ENCODE data around the gene ZC3H12A.

ZC3H12A gene

GRCh38 chr1:37472281-37472680 is 2.1 kb upstream of the ZC3H12A start:
- TF ChIP-seq, protein P1, sequence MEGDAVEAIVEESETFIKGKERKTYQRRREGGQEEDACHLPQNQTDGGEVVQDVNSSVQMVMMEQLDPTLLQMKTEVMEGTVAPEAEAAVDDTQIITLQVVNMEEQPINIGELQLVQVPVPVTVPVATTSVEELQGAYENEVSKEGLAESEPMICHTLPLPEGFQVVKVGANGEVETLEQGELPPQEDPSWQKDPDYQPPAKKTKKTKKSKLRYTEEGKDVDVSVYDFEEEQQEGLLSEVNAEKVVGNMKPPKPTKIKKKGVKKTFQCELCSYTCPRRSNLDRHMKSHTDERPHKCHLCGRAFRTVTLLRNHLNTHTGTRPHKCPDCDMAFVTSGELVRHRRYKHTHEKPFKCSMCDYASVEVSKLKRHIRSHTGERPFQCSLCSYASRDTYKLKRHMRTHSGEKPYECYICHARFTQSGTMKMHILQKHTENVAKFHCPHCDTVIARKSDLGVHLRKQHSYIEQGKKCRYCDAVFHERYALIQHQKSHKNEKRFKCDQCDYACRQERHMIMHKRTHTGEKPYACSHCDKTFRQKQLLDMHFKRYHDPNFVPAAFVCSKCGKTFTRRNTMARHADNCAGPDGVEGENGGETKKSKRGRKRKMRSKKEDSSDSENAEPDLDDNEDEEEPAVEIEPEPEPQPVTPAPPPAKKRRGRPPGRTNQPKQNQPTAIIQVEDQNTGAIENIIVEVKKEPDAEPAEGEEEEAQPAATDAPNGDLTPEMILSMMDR (IDR thresholded peaks at IDR 0.05): no peak

DNA sequence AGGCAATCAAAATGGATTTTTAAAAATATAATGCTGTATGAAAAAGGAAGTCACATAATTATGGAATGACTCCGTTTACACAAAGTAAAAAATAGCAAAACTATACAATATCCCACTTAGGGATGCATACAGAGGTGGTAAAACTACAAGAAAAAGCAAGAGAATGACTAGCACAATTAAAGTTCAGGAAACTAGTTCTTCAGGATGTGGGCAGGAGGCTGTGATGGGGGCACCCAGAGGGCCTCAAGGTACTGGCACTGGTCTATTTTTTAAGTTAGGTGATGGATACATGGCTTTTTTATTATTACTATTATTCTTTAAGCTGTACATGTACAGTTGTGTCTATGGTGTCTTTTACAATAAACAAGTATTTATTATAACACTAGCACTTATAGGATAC is 1.4 kb upstream of the ZC3H12A start:
- TF ChIP-seq, protein P1 (IDR thresholded peaks at IDR 0.05): no peak

DNA sequence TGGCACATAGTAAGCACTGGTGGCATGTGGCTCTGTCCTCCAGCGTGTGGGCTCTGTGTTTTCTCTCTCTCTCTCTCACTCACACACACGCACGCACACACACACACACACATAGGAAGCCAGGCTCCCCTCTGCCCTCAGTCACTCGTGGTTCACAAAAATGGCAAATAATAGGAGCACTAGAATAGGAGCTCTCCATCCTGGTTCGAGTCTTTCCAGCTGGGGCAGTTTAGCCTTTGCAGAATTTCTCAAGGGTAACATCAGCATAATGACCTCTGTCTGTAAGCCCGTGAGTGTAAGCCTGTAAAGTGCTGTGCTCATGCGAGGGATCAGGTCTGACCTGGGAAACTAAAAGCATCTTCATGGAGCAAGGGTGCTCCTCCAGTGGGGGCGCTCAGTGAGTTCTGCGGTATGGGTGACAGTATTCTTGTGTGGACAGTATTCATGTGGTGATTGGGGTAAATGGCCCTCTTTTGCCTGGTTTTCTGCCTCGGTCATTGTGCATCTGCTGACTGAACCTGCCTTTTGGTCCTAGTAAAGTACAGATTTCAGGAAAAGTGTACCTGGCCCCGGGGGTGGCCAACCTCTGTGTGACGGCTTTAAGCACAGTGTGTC is 842 bp upstream of the ZC3H12A start:
- TF ChIP-seq, protein P1 (IDR thresholded peaks at IDR 0.05): no peak

DNA sequence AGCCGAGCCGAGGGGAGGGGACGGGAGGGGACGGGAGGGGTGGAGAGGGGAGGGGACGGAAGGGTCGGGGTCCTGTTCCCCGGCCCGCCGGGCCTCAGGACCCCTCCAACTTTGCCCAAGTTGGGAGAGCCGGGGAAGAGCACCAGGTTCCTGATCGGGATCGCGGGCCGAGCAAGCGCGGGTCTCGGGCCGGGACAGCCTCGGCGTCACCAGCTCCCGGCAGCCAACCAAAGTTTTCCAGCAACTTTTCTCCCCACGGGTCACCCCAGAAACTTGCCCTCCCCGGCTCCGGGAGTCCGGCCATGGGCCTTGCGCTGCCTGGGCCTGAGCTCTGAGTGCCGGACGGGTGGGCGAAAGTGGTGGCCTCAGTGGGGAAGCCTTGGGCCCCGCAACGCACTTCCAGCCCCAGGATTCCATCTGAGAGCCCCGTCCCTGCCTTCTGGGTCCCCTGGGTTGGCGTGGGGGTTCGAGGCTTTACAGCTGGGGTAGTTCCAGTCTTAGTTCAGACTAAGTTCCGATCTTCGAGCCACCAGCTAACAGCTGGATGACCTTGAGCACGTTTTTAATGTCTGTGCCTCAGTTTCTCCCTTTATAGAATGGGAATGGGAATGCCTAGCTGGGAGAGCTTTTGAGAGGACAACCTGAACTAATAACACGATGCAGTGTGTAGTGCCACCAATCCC is 458 bp downstream of the ZC3H12A start:
- TF ChIP-seq, protein P1 (IDR thresholded peaks at IDR 0.05): no peak

DNA sequence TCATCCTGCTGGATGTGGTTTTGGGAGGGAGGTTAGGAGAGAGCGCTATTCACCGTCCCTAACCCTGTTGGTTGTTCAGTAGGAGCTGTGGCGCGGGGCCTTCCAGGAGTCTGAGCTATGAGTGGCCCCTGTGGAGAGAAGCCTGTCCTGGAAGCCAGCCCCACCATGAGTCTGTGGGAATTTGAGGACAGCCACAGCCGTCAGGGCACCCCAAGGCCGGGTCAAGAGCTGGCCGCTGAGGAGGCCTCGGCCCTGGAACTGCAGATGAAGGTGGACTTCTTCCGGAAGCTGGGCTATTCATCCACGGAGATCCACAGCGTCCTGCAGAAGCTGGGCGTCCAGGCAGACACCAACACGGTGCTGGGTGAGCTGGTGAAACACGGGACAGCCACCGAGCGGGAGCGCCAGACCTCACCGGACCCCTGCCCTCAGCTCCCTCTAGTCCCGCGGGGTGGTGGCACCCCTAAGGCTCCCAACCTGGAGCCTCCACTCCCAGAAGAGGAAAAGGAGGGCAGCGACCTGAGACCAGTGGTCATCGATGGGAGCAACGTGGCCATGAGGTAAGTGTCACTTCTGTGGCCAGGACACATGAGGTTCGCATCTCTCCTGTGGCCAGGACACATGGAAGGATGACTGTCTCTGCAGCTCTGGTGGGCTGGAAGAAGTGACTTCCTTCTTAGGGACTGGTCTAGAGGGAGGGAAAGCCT is 1.2 kb downstream of the ZC3H12A start:
- TF ChIP-seq, protein P1 (IDR thresholded peaks at IDR 0.05): no peak

DNA sequence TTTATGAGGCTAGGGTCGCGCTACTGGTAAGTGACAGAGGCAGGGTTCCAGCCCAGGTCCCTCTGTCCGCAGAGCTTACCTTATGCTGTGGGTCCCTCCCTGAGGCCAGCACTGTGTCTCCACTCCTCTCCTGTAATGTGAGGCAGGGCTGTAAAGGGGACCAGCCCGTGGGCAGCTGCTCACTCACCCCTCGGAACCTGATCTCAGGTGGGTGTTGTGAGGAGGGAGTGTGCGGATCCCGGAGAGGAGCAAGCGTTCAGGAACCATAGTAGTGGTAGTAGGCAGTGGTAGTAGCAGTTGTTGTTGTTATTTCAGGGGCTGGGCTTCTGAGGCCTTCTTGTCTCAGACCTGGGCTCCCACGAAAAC is 1.7 kb downstream of the ZC3H12A start:
- TF ChIP-seq, protein P1 (IDR thresholded peaks at IDR 0.05): no peak

DNA sequence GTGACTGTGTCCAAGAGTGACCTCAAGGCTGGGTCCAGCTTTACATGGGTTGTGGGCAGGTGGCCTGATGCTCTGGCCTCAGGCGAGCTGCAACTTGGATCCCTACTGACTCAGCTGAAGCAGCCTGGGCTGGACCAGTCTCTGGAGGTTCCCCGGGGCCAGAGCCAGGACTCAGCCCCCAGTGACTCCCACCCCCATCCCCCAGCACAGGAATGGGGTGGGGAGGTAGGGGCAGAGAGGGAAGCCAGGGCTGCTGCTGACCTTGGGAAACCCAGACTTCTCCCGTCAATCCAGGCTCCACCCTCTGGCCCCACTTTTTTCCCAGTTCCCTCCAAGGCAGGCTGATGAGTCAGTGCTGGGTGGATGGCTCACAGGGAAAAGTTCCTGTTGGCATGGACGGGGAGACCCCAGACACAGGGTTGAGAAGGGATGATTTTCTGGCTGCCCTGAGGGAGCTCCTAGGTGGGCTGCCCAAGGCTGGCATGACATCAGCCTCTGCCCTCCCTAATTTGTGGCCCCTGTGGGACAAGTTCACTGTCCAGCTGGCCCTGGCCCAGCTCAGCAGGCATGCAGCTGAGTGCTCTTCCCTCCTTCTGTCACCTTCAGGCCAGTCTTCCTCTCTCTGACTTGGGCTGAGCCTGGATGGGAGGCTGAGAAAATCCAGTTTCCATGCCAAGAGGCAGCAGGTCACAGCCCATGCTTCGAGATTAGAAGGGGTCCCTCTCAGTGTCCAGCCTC is 2.2 kb downstream of the ZC3H12A start:
- TF ChIP-seq, protein P1 (IDR thresholded peaks at IDR 0.05): no peak
